ENCODE data around the gene MYBPC3. TPM values are rescaled to one million over a fixed set of nuclear protein-coding genes. Genes with fewer than 3 reads are reported as not detected.
"Not testable (repeated sequence)": the region's sequence is repeated elsewhere in the genome, so short reads cannot be mapped to it uniquely, and the experiment has no call there.

The MYBPC3 gene
- polyA plus RNA-seq, 2 donors = 0.04 to 0.08 TPM

GRCh38 chr11:47342036-47342803 lies 10.3 kb downstream of the MYBPC3 start:
- Histone ChIP-seq H3K27ac (ENCODE audit: low read depth in 2 of 2, low read length in 1 of 2) (no peak overlapping the region), H3K4me3 (ENCODE audit: low read depth in 1 of 2, low read length in 2 of 2) (no peak overlapping the region), H3K27me3 (ENCODE audit: control insufficient read depth in 1 of 2, insufficient read depth in 2 of 2, low read length in 2 of 2) (no peaks in the 10 kb centered on the region), H3K4me1 (ENCODE audit: control insufficient read depth in 2 of 2, insufficient read depth in 2 of 2, low read length in 1 of 2) (no peaks in the 10 kb centered on the region), H3K36me3 (ENCODE audit: control insufficient read depth in 2 of 2, insufficient read depth in 2 of 2, low read length in 1 of 2) (no peaks in the 10 kb centered on the region), H3K9me3 (ENCODE audit: control insufficient read depth in 2 of 2, insufficient read depth in 1 of 2, low read depth in 1 of 2, low read length in 1 of 2) (no peaks in the 10 kb centered on the region)
- 80 to 82% methylated on average over 24 of the region's 24 CpGs for WGBS, 2 donors

- H3K4me1 ChIP-seq (ENCODE audit: control insufficient read depth in 2 of 2, insufficient read depth in 2 of 2, low read length in 1 of 2) = no peaks in the 10 kb centered on the region
- H3K9me3 ChIP-seq (ENCODE audit: control insufficient read depth in 2 of 2, insufficient read depth in 1 of 2, low read depth in 1 of 2, low read length in 1 of 2) = no peaks in the 10 kb centered on the region
- no peak overlapping the region for H3K27ac ChIP-seq (ENCODE audit: low read depth in 2 of 2, low read length in 1 of 2)
- H3K36me3 ChIP-seq (ENCODE audit: control insufficient read depth in 2 of 2, insufficient read depth in 2 of 2, low read length in 1 of 2) = no peaks in the 10 kb centered on the region
- H3K27me3 ChIP-seq (ENCODE audit: control insufficient read depth in 1 of 2, insufficient read depth in 2 of 2, low read length in 2 of 2) = no peaks in the 10 kb centered on the region
- H3K4me3 ChIP-seq (ENCODE audit: low read depth in 1 of 2, low read length in 2 of 2) = no peak overlapping the region
- 61 to 66% methylated on average over 18 of the region's 18 CpGs for WGBS, 2 donors
Measured at GRCh38 chr11:47340980-47341775, 11.3 kb downstream of the MYBPC3 start.

GRCh38 chr11:47340010-47340409 lies 12.5 kb downstream of the MYBPC3 start:
- Histone ChIP-seq H3K27ac (ENCODE audit: low read depth in 2 of 2, low read length in 1 of 2) (no peak overlapping the region), H3K4me1 (ENCODE audit: control insufficient read depth in 2 of 2, insufficient read depth in 2 of 2, low read length in 1 of 2) (no peaks in the 10 kb centered on the region), H3K36me3 (ENCODE audit: control insufficient read depth in 2 of 2, insufficient read depth in 2 of 2, low read length in 1 of 2) (no peaks in the 10 kb centered on the region), H3K9me3 (ENCODE audit: control insufficient read depth in 2 of 2, insufficient read depth in 1 of 2, low read depth in 1 of 2, low read length in 1 of 2) (no peaks in the 10 kb centered on the region), H3K4me3 (ENCODE audit: low read depth in 1 of 2, low read length in 2 of 2) (no peak overlapping the region), H3K27me3 (ENCODE audit: control insufficient read depth in 1 of 2, insufficient read depth in 2 of 2, low read length in 2 of 2) (no peaks in the 10 kb centered on the region)
- 71 to 76% methylated on average over 9 of the region's 9 CpGs for WGBS, 2 donors

GRCh38 chr11:47338396-47339241 lies 13.9 kb downstream of the MYBPC3 start:
- Histone ChIP-seq H3K27me3 (ENCODE audit: control insufficient read depth in 1 of 2, insufficient read depth in 2 of 2, low read length in 2 of 2) (no peaks in the 10 kb centered on the region), H3K4me3 (ENCODE audit: low read depth in 1 of 2, low read length in 2 of 2) (no peak overlapping the region), H3K9me3 (ENCODE audit: control insufficient read depth in 2 of 2, insufficient read depth in 1 of 2, low read depth in 1 of 2, low read length in 1 of 2) (no peaks in the 10 kb centered on the region), H3K27ac (ENCODE audit: low read depth in 2 of 2, low read length in 1 of 2) (no peak overlapping the region), H3K36me3 (ENCODE audit: control insufficient read depth in 2 of 2, insufficient read depth in 2 of 2, low read length in 1 of 2) (no peaks in the 10 kb centered on the region), H3K4me1 (ENCODE audit: control insufficient read depth in 2 of 2, insufficient read depth in 2 of 2, low read length in 1 of 2) (no peaks in the 10 kb centered on the region)
- whole genome bisulfite sequencing, 2 donors = 89 to 93% methylated on average over 26 to 27 of the region's 27 CpGs

GRCh38 chr11:47337229-47337924 lies 15.1 kb downstream of the MYBPC3 start:
- Histone ChIP-seq H3K4me1 (ENCODE audit: control insufficient read depth in 2 of 2, insufficient read depth in 2 of 2, low read length in 1 of 2) (no peaks in the 10 kb centered on the region), H3K4me3 (ENCODE audit: low read depth in 1 of 2, low read length in 2 of 2) (no peak overlapping the region), H3K27ac (ENCODE audit: low read depth in 2 of 2, low read length in 1 of 2) (no peak overlapping the region), H3K27me3 (ENCODE audit: control insufficient read depth in 1 of 2, insufficient read depth in 2 of 2, low read length in 2 of 2) (no peaks in the 10 kb centered on the region), H3K9me3 (ENCODE audit: control insufficient read depth in 2 of 2, insufficient read depth in 1 of 2, low read depth in 1 of 2, low read length in 1 of 2) (no peaks in the 10 kb centered on the region), H3K36me3 (ENCODE audit: control insufficient read depth in 2 of 2, insufficient read depth in 2 of 2, low read length in 1 of 2) (no peaks in the 10 kb centered on the region)
- 90% methylated on average over 34 of the region's 34 CpGs for whole genome bisulfite sequencing, 2 donors

- Histone ChIP-seq H3K36me3 (ENCODE audit: control insufficient read depth in 2 of 2, insufficient read depth in 2 of 2, low read length in 1 of 2) (no peaks in the 10 kb centered on the region), H3K27me3 (ENCODE audit: control insufficient read depth in 1 of 2, insufficient read depth in 2 of 2, low read length in 2 of 2) (no peaks in the 10 kb centered on the region), H3K4me1 (ENCODE audit: control insufficient read depth in 2 of 2, insufficient read depth in 2 of 2, low read length in 1 of 2) (no peaks in the 10 kb centered on the region), H3K27ac (ENCODE audit: low read depth in 2 of 2, low read length in 1 of 2) (no peak overlapping the region), H3K9me3 (ENCODE audit: control insufficient read depth in 2 of 2, insufficient read depth in 1 of 2, low read depth in 1 of 2, low read length in 1 of 2) (no peaks in the 10 kb centered on the region), H3K4me3 (ENCODE audit: low read depth in 1 of 2, low read length in 2 of 2) (no peak overlapping the region)
- 84 to 92% methylated on average over 4 of the region's 4 CpGs for WGBS, 2 donors
Measured at GRCh38 chr11:47336595-47336994, 15.9 kb downstream of the MYBPC3 start.

GRCh38 chr11:47335733-47336132 lies 16.8 kb downstream of the MYBPC3 start:
- WGBS, 2 donors = 82 to 89% methylated on average over 9 of the region's 9 CpGs
- Histone ChIP-seq H3K27me3 (ENCODE audit: control insufficient read depth in 1 of 2, insufficient read depth in 2 of 2, low read length in 2 of 2) (no peaks in the 10 kb centered on the region), H3K4me3 (ENCODE audit: low read depth in 1 of 2, low read length in 2 of 2) (no peak overlapping the region), H3K36me3 (ENCODE audit: control insufficient read depth in 2 of 2, insufficient read depth in 2 of 2, low read length in 1 of 2) (no peaks in the 10 kb centered on the region), H3K9me3 (ENCODE audit: control insufficient read depth in 2 of 2, insufficient read depth in 1 of 2, low read depth in 1 of 2, low read length in 1 of 2) (no peaks in the 10 kb centered on the region), H3K27ac (ENCODE audit: low read depth in 2 of 2, low read length in 1 of 2) (no peak overlapping the region), H3K4me1 (ENCODE audit: control insufficient read depth in 2 of 2, insufficient read depth in 2 of 2, low read length in 1 of 2) (peaks cover 2% of the 10 kb centered on the region in 2 donors)

- not testable (repeated sequence) for H3K9me3 ChIP-seq (ENCODE audit: control insufficient read depth in 2 of 2, insufficient read depth in 1 of 2, low read depth in 1 of 2, low read length in 1 of 2); H3K4me3 ChIP-seq (ENCODE audit: low read depth in 1 of 2, low read length in 2 of 2); H3K36me3 ChIP-seq (ENCODE audit: control insufficient read depth in 2 of 2, insufficient read depth in 2 of 2, low read length in 1 of 2); H3K27me3 ChIP-seq (ENCODE audit: control insufficient read depth in 1 of 2, insufficient read depth in 2 of 2, low read length in 2 of 2); H3K27ac ChIP-seq (ENCODE audit: low read depth in 2 of 2, low read length in 1 of 2); H3K4me1 ChIP-seq (ENCODE audit: control insufficient read depth in 2 of 2, insufficient read depth in 2 of 2, low read length in 1 of 2)
- WGBS, 2 donors = 95 to 96% methylated on average over 16 of the region's 16 CpGs
Measured at GRCh38 chr11:47334699-47335411, 17.6 kb downstream of the MYBPC3 start.
